ENCODE data around the gene VWA5B1.

DNA sequence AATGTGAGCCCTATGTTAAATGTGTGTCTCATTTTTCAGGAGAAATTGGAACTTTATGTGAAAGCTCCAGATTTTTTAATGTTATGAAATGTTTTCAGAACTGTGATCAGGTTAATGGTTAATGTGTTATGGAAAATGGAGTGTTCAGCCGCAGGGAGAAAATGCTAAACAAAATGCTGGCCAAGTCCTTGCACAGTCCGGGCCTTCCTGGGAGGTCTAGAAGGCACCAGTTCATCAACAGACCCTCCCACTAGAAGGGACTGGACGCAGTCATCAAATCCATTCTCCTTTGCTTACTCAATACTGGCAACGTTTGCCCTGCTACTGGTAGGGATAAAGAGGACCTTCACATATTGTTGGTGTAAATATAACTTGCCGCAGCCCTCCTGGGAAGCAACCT is 43.4 kb downstream of the VWA5B1 start:
- no peak for TF ChIP-seq ZNF274 (IDR thresholded peaks at IDR 0.05; ENCODE audit: low read depth, low read length)
- no peak for TF ChIP-seq YY1 (IDR thresholded peaks at IDR 0.05; ENCODE audit: insufficient read depth, insufficient read length)
- TF ChIP-seq SUZ12 (IDR thresholded peaks at IDR 0.05; ENCODE audit: extremely low read depth, insufficient read depth, insufficient read length) = no peak
